Activated T-cell treated with anti-CD3 and anti-CD28 coated beads, Interleukin-2, amount 50 U/mL, for 72 hours (primary cell): ENCODE results near the gene FSTL4. TPM values are rescaled to one million over a fixed set of nuclear protein-coding genes. Genes with fewer than 3 reads are reported as not detected.

Experiments
- ATAC-seq, 2 donors: fragments of 150-1000 bp; cut with Tn5 transposase; replicated peaks in 1 of 2; 2 replicates each; pipeline ENCODE4 v1.10.0; 2021; ENCODE audit warnings: moderate library complexity in 2 of 2, mild to moderate bottlenecking in 1 of 2
- DNase-seq, 2 donors: peaks; one replicate each; pipeline ENCODE4 v3.0.0; 2021 to 2022; ENCODE audit warnings: mixed read lengths in 1 of 2
- H3K27ac Mint-ChIP-seq: one replicate; pipeline ENCODE4 v1.8.0; 2022; ENCODE audit warnings: mild to moderate bottlenecking, moderate library complexity, mixed read lengths
- H3K27me3 Mint-ChIP-seq: one replicate; pipeline ENCODE4 v1.8.0; 2022; ENCODE audit warnings: low read depth, mixed read lengths
- H3K36me3 Mint-ChIP-seq, 2 donors: one replicate each; pipeline ENCODE4 v1.8.0; 2022; ENCODE audit warnings: mixed read lengths in 2 of 2, mild to moderate bottlenecking in 1 of 2; ENCODE audit not compliant: insufficient read depth in 2 of 2
- H3K4me1 Mint-ChIP-seq: one replicate; pipeline ENCODE4 v1.8.0; 2022; ENCODE audit warnings: low read depth, mixed read lengths
- H3K4me3 Mint-ChIP-seq, 2 donors: one replicate each; pipeline ENCODE4 v1.8.0; 2022; ENCODE audit warnings: mild to moderate bottlenecking in 2 of 2, mixed read lengths in 2 of 2, moderate library complexity in 2 of 2
- H3K9me3 Mint-ChIP-seq, 2 donors: one replicate each; pipeline ENCODE4 v1.8.0; 2022; ENCODE audit warnings: mixed read lengths in 2 of 2
- total RNA-seq, 2 donors: library from RNA; stranded (reverse); gene quantifications; one replicate each; pipeline ENCODE4 v1.2.3, GENCODE V29; 2022

FSTL4 gene
- total RNA-seq, 2 donors from 2014 or later: not detected

DNA sequence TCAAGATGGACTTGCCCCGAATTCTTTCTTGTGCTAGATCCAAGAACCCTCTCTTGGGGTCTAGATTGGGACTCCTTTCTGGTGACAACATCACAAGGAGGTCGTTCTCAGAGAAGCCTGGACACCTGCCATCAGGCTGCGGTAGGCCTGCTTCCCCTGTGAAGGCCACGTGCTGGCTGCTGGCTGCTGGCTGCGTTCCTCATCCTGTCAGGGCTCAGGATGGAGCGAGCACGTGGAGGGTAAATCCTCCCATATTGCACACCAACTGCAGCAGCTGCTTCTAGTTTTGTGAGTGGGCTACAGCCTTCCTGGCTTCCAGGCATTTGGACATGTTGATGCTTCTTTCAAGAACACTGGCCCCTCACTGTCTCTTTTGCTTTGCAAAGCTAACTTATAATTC, 464.9 kb downstream of the FSTL4 start:
- H3K27ac Mint-ChIP-seq: no peak overlapping the region
- H3K27me3 Mint-ChIP-seq: no peaks in the 10 kb centered on the region
- H3K36me3 Mint-ChIP-seq: peaks cover 3 to 8% of the 10 kb centered on the region in 2 donors
- no peak overlapping the region for H3K4me3 Mint-ChIP-seq
- peaks cover 0 to 4% of the 10 kb centered on the region in 2 donors for H3K9me3 Mint-ChIP-seq
- ATAC-seq: no peak
- H3K4me1 Mint-ChIP-seq: peaks cover 13% of the 10 kb centered on the region
- DNase-seq: no peak
